Stomach (tissue), 4 donors: ENCODE data around the gene LTB.

ENCODE experiments used
- EP300 ChIP-seq: sonication (generic); formaldehyde crosslinking; IDR thresholded peaks from one replicate; pipeline ENCODE4 v1.6.1; 2017; ENCODE audit warnings: antibody characterized with exemption
- POLR2A ChIP-seq, 4 donors: fragments of 450-650 bp; IDR thresholded peaks; one replicate each; pipeline ENCODE4 v1.6.1; 2016; ENCODE audit warnings: antibody characterized with exemption in 4 of 4, control low read depth in 2 of 4, mild to moderate bottlenecking in 1 of 4, moderate library complexity in 1 of 4
- POLR2AphosphoS5 ChIP-seq, 3 donors: sonication (generic); formaldehyde crosslinking; IDR thresholded peaks; one replicate each; pipeline ENCODE4 v1.6.1; 2016; ENCODE audit warnings: antibody characterized with exemption in 3 of 3
- TF ChIP-seq, protein P1 (sequence below), 7 experiments: fragments of 450-650 bp in 4 of 7; fragments of 200-600 bp in 3 of 7; sonication (generic) in 3 of 7; IDR thresholded peaks; one replicate each; pipeline ENCODE4 v1.5.1; 2016 to 2019; ENCODE audit warnings: antibody characterized with exemption in 7 of 7, control low read depth in 2 of 7, mild to moderate bottlenecking in 1 of 7

DNA sequence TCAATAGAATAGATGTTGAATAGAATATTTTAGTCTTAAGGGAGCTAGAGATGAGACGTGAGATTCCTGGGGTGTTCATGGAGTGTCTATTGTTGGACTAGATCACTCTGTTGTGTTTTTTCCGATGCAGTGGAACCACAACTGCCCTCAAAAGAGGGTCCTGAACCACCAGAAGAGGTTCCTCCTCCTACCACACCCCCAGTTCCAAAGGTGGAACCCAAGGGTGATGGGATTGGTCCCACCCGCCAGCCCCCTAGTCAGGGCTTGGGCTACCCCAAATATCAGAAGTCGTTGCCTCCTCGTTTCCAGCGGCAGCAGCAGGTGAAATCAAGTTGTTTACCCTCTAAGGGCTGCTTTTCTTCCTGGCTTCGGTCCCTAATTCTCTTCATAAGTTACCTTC lies 46.8 kb upstream of the LTB start:
- TF ChIP-seq EP300 (no peak), POLR2A (IDR thresholded peaks at IDR 0.05) (no peak), POLR2AphosphoS5 (IDR thresholded peaks at IDR 0.05) (no peak)
- TF ChIP-seq, protein P1, sequence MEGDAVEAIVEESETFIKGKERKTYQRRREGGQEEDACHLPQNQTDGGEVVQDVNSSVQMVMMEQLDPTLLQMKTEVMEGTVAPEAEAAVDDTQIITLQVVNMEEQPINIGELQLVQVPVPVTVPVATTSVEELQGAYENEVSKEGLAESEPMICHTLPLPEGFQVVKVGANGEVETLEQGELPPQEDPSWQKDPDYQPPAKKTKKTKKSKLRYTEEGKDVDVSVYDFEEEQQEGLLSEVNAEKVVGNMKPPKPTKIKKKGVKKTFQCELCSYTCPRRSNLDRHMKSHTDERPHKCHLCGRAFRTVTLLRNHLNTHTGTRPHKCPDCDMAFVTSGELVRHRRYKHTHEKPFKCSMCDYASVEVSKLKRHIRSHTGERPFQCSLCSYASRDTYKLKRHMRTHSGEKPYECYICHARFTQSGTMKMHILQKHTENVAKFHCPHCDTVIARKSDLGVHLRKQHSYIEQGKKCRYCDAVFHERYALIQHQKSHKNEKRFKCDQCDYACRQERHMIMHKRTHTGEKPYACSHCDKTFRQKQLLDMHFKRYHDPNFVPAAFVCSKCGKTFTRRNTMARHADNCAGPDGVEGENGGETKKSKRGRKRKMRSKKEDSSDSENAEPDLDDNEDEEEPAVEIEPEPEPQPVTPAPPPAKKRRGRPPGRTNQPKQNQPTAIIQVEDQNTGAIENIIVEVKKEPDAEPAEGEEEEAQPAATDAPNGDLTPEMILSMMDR (IDR thresholded peaks at IDR 0.05): no peak
